Activated CD8-positive, alpha-beta memory T cell treated with anti-CD3 and anti-CD28 coated beads, Interleukin-2, amount 50 U/mL, for 4 hours (primary cell): ENCODE results near the gene BRF1.

Experiments
- DNase-seq: peaks from one replicate; pipeline ENCODE4 v3.0.0-alpha.2; 2020

BRF1 gene

DNA sequence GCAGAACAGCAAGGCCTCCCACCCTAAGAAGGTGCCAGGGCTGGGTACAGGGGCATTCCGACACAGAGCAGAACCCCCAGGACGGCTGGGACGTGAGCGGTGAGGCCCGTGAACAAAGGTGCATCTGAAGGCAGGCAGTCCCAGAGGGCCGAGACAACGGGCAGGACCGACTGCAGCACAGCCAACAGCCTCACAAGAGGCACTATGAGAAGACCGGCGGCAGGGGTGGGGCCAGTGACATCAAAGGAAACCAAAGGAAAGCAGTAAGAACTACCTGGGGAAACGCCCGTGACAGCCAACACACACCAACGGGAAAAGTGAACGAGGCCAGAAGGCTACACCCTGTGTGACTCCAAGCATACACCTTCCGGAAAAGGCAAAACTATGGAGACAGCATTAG is 43.3 kb downstream of the BRF1 start:
- DNase-seq = no peak

DNA sequence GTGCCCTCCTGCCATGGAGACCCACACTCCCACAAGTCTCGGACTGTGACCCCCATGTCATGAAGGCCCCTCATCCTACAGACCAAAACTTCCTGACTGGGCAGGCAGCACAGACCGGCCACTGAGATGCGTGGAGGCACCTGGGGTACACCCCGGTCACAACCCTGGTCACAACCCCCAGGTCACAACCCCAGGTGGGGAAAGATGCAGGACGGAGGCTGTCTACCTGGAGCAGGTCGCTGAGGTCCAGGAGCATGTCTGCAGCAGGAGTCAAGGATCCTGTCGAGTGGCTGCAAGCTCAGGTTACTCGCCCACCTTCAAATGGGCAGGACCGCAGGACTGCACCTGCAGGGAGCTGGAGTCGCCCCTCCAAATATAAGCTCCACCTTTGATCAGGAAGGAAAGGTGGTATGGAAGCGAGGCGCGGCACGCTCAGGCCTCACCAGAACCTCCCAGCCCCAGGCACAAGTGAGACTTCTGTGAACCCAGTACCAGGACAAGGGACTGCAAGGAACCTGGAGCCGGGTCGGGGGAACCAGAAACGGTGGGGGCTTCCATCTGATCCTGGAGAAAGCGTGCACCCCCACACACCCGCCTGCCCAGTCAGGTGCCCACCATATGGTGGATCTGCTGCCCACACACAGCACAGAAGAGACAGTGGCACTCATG is 44.4 kb downstream of the BRF1 start:
- no peak for DNase-seq

DNA sequence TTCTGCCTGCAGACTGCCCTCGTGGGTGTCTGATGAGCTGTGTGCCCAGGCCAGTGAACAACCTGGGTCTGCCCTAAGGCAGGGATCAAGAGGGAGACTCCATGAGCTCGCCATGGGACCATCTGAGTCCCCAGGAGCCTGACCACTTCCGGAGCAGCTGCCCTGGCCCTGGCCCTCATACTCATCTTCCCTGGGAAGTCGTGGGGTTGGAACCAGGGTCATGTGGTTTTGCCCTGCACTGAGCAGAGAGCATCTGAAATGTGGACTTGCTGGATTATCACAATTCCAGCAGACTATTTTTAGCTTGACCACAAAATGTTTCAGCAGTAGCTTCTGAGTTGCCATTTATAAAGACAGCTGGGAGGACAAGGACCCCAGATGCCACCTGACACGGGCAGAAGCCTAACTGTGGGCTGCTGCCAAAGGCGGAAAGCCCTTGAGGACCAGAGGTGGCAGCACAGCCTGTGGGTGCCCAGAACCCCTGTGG is 45.7 kb downstream of the BRF1 start:
- no peak for DNase-seq

DNA sequence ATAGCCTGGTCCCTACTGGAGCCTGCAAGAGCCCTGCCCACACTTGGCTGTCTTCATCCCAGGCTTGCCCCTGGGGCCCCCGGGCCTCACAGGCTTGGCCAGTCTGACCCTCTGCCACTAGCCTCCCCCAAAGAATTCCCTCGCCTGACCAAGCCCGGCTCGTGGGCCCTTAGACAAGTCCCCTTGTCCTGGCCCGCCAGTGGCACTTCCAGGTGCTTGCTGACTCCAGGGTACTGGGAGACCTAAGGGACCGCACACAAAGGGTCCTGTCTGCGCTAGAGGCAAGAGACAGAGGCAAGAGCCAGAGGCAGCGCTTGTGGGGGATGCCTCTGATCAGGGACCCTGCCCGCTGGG is 47.5 kb downstream of the BRF1 start:
- no peak for DNase-seq

DNA sequence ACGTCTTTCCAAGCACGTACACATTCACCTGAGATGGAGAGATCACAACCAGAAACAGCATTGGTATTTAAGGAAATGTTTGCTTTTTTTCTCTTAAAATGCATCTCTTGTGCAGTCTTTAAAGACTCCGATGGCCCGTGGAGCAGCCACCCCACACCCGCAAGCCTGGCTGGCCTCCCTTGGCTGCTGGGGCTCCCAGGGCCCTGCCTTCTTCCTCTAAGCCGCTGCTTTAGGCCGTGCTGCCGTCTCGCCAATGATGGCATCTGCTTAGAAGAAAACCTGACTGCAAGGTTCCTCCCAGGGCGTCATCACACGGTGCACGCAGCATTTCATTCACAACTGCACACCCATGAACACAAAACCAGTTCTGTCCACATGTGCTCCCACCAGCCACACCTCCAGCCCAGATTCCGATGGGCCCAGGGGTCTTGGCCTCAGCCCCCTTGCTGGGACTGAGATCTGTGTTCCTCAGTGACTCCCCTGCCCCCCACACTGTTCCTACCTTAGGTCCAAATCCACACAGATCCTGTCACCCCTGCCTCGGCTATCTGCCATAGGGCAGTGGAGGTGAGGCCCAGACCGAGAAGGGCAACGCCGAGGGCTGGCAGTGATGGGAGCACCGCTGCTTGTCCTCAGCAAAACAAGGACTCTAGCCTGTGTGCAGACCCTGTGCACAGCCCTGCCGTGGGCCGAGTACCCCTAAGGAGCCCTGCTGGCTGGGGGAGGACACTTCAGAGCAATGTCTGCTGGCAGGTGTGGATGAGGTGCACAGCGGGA is 48.1 kb downstream of the BRF1 start:
- DNase-seq = no peak

DNA sequence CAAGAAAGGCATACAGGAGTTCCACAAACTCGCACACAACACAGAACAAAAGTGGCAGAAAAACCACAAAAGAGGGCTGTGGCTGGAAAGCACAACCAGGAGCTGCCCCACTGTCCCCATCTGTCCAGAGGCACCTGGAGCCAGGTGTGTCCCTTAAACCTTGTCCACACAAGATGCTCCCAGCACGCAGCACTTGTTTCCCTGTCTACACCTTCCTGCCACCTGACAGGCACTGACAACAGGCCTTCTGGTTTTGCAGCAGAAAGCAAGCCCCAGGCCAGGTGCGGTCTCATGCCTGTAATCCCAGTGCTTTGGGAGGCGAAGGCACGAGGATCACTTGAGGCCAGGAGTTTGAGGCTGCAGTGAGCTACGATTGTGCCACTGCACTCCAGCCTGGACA is 48.9 kb downstream of the BRF1 start:
- no peak for DNase-seq

DNA sequence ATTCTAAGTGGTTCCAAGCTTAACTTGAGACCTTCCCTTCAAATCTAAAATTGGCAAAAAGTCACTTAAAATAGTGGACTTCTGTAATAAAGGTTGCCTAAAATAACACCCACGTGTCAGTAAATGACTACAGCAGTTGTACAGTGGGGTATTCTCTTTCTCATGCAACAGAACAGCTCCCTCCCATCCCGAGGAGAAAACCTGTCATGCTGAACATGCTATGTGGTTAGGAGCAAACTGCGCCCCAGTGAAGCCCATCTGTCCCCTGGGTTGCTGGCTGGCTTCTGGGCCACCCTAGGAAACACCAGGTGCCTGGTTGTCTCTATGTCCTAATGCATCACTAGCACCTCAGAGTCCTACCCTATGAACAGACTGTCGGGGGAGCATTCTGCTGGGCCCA is 49.8 kb downstream of the BRF1 start:
- DNase-seq = no peak

DNA sequence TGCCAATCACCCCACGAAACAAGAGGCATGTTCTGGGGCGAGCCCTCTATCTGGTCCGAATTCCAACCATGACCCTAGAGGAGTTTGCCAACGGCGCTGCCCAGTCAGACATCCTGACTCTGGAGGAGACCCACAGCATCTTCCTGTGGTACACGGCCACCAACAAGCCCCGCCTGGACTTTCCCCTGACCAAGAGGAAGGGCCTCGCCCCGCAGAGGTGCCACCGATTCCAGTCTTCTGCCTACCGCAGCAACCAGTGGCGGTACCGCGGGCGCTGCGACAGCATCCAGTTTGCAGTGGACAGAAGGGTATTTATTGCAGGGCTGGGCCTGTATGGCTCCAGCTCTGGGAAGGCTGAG is 50.8 kb downstream of the BRF1 start:
- DNase-seq = no peak

DNA sequence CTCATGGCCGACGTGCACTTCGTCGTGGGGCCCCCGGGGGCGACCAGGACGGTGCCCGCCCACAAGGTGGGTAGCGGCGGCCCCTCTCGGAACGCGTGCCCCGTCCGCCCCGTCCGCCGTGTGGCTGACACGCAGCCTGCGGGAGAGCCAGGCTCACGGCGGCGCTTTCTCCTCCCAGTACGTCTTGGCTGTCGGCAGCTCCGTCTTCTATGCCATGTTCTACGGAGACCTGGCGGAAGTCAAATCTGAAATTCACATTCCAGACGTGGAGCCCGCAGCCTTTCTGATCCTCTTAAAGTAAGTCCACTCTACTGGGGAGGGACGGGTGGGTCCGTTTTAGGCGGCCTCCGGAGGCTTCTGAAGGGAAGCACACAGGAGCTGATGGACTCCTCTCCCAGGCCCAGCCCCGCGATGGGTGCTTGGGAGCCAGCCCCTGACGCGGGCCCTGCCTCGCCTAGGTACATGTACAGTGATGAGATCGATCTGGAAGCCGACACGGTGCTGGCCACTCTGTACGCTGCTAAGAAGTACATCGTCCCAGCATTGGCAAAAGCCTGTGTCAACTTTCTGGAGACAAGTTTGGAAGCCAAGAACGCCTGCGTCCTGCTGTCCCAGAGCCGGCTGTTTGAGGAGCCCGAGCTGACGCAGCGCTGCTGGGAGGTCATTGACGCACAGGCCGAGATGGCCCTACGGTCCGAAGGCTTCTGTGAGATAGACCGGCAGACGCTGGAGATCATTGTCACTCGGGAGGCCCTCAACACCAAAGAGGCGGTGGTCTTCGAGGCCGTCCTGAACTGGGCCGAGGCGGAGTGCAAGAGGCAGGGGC is 51.4 kb downstream of the BRF1 start:
- DNase-seq = no peak

DNA sequence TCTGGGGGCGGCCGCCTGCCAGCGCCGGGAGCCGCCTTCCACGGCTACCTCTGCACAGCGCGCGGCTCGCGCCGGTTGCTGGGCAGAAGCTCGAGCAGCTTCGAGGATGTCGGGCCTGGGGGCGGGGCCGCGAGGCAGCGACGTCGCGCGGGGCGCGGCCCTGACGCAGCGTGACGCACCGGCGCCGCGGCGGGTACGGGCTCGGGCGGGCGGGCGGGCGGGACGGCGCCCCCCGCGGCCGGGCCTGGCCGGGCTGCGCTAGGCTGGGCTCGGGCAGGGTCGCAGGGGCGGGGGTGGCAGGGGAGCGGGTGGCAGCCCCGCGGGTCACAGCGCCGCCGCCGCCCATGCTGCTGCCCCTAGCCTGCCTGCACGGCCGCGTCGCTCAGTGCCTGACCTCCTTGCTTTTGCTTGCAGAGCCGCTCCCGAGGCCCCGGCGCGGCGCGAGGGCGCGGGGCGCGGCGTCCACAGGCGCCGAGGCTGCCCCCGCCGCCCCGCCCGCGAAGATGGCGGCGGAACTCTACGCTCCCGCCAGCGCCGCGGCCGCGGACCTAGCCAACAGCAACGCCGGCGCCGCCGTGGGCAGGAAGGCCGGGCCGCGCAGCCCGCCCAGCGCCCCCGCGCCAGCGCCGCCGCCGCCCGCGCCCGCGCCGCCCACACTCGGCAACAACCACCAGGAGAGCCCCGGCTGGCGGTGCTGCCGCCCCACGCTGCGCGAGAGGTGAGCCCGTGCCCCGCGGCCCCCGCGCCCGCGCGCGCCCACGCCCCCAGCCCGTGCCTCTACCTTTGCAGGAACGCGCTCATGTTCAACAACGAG is 52.2 kb downstream of the BRF1 start, which contains the start of gene BTBD6:
Gene BTBD6 (plus strand): TSS at position 166 of the 814 bp plus-strand sequence. CDS start 179 bp downstream, at position 345.
- DNase-seq = peak; percentile 90

DNA sequence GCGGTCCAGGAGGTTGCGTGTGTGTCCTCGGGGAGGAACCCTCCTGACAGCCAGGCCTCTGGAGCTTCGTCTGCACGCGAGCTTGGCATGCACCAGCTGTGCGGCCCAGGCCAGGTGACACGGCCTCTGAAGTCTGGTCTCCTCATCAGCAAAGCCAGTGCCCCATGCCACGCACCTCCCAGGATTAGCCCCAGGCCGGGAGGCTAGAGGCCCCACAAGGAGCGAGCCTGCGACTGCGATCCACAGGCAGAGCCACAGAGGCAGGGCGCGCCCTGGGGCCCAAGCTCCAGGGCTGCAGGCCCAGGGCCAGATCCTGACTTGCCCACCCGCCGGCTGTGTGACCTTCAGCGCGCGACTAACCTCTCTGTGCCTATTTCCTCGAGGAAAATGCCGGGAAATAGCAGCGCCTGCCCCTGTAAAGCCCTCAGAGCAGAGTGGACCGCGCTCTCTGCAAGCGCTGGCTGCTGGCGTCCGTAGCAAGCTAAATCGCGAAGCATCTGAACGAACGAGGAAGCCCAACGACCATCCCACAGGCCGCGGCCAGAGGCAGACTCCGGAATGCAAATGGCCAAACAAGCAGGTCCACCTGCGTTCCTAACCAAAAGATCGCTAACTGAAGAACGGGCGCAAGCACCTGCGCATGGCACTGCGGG is 53.0 kb downstream of the BRF1 start:
- no peak for DNase-seq

DNA sequence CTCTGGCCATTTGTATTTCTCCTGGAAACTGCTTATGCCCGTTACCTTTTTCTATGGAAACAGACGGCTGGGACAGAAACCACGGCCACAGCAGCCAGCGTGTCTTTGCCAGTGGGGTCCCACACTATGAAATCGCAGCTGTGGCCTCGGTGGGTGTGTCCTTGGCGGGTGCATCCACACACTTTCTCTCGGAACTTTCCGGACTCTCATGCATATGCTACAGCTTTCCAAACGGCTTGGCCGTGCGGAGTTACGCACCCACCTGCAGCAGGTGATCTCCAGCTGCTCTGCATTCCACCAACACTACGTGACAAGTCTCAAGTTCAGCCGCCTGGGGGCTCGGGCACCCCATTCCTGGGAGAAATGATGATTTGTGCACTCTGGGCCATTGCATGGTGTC is 53.8 kb downstream of the BRF1 start:
- no peak for DNase-seq

DNA sequence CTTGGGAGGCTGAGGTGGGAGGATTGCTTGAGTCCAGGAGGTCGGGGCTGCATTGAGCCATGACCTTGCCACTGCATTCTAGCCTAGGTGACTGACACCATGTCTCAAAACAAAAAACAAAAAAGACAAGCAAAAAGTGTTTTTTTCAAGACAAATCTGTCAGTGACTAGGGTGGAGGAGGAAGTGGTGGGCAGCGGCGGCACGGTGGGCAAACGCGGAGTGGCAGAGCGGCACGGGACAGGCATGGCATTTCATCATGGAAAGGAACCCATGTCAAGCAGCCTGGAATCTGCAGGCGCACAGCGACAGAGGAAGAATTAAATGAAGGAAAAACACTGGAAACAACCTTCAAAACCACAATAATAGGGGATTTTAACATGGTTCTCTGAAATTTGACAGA is 56.5 kb downstream of the BRF1 start:
- no peak for DNase-seq

DNA sequence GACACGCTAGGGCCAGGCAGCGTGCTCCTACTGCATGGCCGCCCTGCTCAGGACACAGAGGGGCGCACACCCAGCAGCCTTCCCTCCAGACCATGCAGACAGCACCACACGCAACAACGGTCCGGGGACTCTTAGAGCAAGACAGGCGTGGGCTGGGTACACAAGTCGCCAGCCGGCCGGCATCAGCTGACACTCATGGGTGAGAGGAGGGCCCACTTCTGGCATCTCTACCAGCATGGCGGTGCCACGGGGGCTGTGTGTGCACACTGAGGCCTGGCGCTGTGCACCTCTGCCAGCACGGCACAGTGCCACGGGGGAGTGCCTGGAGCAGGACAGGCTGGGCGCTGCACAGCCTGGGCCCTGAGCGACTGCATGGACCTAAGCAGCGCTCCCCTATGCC is 59.2 kb downstream of the BRF1 start:
- DNase-seq = no peak

DNA sequence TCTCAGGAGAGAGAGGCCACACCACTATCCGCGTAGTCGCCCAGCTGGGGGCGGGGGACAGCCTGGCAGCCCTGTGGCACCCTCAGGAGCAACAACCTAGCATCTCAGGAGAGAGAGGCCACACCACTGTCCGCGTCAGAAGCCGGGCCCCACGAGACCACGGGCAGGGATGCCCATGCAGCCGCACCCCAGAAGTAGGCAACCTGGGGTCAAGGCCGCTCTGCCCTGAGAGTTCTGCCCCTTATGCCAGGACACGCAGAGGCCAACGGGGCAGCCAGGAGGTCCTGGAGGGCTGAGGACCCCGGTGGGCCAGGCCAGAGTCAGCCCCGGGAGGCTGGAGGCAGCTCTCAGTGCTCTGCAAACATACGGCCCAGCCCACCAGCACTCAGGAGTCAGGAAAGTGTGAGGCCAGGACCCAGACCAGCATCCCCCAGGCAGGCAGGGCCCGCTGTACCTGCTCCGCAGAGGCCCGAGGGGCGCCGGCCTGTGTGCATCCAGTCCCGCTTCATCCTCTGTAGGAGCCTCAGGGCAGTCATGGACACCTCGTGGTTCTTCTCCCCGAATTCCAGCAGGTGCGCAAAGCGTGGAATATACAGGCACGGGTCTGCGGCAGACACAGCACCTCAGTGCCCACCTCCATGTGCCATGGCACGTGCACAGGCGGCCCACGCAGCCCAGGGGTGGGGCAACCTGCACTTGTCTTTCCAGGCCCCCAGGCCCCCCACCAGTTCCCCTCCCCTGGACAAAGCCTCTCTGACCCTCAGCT is 59.8 kb downstream of the BRF1 start:
- DNase-seq = no peak

DNA sequence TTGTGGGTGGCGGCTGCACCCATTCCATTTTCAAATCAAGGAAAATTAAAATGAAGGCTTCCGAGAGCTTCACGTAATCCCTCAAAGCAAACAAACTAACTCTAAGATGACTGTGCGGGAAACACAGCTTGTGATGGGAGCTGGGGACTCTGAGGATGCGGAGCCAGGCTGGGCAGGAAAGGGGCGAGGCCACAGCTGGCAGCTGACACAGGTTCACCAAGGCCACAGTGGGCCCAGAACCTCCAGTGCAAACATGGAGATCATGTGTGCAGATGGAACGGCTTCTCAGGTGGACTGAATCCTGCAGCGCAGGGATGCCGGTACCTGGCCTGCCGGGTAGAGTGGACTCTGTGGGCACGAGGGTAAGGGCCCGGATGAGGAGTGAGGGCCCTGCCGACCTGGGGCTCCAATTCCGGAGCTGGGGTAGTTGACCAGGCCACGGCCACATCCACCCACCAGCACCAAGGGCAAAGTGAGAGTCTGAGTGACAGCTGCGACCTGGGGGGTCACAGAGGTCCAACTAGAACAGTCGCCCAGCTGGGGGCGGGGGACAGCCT is 71.6 kb downstream of the BRF1 start:
- no peak for DNase-seq

DNA sequence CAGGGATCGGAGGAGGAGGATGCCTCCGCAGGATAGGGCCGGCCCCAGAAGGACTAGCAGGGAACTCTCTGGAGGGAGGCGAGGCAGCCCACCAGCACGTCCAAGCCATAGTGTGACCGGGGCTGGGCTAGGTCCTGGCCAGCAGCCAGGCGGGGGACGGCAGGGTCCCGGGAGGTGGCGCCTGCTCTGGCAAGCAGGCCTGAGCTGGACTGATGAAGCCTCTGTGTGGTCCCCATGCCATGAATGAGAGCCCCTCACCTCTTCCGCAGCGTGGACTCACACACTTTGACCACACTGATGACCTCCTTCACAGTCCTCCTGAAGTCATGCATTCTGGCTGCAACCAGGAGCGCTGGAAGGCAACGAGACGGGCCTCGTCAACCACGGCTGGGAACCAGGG is 72.2 kb downstream of the BRF1 start:
- DNase-seq = no peak

DNA sequence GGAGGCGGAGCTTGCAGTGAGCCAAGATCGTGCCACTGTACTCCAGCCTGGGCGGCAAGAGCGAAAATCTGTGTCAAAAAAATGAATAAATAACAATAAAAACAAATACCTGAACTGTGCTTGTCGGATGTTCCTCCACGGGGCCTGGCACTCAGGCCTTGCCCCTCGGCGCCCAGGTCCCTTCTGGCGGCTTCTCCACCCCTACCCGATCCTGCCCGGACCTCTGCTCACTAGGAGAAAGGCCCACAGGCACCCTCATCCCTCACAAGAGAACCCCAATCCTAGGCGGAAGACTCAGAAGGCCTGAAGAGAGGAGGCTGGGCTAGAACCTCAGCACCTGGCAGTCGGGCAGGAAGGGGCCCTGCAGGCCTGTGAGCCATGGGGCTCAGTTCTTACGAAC is 73.5 kb downstream of the BRF1 start:
- DNase-seq = no peak

DNA sequence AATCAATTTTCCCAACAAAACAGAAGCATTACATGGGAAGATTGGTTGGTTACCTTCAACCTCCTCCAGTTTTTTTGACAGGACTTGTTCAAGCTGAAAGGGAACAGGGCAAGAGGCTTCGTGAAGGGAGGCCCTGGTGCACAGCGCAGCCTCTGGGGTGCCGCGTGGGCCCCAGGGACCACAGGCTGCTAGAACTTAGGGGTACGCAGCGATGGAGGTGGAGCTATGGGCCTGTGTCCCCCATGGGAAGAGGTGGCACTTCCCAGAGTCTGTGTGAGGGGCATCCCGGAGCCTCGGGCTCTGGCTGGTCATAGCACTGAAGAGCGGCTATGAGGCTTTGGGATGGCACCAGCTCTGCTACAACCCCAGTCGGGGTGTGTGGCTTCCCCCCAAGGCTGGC is 74.6 kb downstream of the BRF1 start:
- no peak for DNase-seq

DNA sequence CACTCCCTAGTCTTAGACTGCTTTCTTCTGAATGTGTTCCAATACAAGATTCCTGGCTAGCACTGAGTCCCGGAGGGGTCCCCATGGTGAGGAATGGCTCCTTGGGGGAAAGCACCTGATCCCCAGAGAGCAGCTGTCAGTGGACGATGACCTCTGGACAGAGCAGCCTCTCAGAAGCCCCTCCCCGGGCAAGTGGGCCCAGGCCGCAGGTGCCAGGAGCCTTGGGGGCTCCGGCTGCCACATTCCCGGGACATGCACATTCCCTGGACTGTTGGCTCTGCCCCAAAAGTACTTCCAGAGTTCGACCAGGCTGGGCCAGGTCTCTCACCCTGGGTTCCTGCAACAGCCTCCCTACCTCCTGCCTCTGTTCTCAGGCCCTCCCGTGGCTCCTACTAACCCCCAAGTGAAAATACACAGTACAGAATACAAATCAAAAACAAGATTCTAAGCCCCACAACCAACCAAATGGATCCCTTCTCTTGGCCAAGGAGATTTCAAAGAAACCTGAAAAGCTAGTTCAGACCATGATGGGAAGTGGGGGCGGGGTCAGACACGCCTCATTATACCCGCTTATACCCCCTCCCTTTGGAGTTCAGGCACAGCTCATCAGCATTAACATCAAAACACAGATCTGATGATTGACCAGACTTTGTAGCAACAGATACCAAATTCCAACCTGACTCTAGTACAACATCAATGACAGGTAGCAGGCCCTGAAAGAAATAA is 75.8 kb downstream of the BRF1 start:
- DNase-seq = no peak
